GM21447 (cell line): ENCODE results near the gene MECP2.
"Not testable (repeated sequence)": the region's sequence is repeated elsewhere in the genome, so short reads cannot be mapped to it uniquely, and the experiment has no call there.

Experiments
- ATAC-seq: cut with Tn5 transposase; IDR thresholded peaks from one replicate; pipeline ENCODE4 v1.9.1; 2021; ENCODE audit not compliant: unreplicated experiment

The MECP2 gene

GRCh38 chrX:154000051-154000450 is 97.5 kb downstream of the MECP2 start:
- no peak for ATAC-seq

DNA sequence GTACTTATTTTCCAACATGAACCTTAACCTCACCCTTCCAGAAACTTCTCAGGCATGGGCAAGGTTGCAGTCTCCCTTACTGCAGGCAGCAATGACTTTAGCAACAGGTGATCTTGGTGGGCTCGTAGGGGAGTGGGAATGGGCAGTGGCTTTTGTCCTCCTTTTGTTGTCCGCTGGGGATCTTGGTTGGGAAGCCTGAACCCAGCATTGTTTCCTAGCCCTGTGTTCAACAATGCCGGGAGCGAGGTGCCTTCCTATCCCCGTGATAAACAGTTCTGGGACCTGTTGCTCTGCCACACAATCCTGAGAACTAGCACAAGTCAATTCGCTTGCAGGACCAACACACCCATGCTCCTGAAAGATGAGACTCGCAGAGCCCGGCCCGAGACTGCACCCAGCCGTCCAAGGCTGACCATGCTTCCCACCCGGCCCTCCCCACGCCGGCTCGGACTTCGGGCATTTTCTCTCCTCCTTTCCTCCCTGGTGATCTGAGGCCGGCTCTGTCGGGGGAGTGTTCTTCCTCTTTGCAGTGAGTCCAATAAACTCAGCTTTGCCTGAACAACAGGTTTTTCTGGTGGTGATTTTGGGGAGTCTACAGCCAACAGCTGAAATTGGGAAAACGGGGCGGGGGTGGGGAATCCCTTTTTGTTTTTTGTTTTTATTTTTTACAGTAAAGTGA is 98.0 kb downstream of the MECP2 start:
- no peak for ATAC-seq

- ATAC-seq: no peak
Observed at GRCh38 chrX:153995504-153995903, 102.0 kb downstream of the MECP2 start.

GRCh38 chrX:153994398-153994797 is 103.1 kb downstream of the MECP2 start:
- ATAC-seq: not testable (repeated sequence)

DNA sequence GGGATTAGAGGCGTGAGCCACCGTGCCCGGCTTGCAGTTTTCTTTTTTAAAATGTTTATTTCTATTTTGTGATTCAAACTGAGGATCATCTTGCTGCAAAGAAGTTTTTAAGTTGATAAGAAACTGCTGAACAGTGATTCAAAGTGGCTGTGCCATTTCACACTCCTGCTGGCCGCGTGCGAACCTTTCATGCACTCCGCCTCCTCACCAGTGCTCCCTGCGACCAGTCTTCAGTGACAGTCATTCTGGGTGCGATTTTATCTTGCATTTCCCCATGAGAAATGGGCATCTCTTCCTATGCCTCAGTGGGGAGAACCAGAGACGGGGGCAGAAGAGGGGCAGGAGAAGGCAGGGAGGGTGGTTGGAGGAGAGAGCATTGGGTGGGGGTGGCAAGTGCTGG is 103.5 kb downstream of the MECP2 start:
- no peak for ATAC-seq

GRCh38 chrX:153993079-153993478 is 104.4 kb downstream of the MECP2 start:
- ATAC-seq: no peak

GRCh38 chrX:153992180-153992579 is 105.3 kb downstream of the MECP2 start:
- no peak for ATAC-seq

DNA sequence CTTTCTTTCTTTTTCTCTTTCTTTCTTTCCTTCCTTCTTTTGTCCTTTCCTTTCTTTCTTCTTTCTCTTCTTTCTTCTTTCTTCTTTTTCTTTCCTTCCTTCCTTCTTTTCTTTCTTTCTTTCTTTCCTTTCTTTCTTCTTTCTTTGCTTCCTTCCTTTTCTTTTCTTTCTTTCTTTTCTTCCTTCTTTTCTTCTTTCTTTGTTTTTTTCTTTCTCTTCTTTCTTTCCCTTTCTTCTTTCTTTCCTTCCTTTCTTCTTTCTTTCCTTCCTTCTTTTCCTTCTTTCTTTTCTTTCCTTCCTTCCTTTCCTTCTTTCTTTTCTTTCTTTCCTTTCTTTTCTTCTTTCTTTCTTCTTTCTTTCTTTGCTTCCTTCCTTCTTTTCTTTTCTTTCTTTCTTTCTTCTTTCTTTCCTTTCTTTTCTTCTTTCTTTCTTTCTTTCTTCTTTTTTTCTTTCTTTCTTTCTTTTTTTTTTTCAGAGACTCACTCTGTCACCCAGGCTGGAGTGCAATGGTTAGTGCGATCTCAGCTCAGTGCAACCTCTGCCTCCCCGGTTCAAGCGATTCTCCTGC is 106.4 kb downstream of the MECP2 start:
- ATAC-seq: no peak

DNA sequence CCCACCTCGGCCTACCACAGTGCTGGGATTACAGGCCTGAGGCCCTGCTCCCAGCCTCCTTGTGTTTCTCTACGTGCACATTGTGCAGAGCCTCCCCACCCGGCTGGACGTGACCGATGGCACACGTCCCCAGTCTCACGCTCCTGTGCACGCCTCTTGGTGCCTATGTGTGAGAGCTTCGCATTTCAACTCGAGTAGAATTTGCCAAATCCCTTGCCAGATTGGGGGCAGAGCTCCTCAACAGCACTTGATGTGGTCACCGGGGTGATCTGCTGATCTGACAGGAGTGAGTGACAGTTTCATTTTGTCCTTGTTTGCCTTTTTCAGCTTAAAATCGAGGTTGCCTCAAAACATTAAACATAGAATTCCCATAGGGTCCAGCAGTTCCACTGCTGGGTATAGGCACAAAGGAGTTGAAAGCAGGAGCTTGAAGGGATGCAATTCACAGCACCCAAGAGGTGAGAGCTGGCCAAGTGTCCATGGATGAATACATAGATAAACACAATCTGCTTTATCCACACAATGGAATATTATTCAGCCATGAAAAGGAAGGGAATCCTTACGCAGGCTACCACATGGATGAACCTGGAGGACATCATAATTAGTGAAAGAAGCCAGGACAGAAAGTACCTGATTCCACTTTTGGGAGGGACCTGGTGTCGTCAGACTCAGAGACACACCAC is 107.4 kb downstream of the MECP2 start:
- ATAC-seq: no peak

GRCh38 chrX:153988493-153988892 is 109.0 kb downstream of the MECP2 start:
- no peak for ATAC-seq

- ATAC-seq: no peak
Observed at GRCh38 chrX:153984351-153985178, 113.0 kb downstream of the MECP2 start.

- ATAC-seq: no peak
Observed at GRCh38 chrX:153983321-153983801, 114.2 kb downstream of the MECP2 start.

GRCh38 chrX:153981771-153982533 is 115.6 kb downstream of the MECP2 start:
- ATAC-seq: no peak

DNA sequence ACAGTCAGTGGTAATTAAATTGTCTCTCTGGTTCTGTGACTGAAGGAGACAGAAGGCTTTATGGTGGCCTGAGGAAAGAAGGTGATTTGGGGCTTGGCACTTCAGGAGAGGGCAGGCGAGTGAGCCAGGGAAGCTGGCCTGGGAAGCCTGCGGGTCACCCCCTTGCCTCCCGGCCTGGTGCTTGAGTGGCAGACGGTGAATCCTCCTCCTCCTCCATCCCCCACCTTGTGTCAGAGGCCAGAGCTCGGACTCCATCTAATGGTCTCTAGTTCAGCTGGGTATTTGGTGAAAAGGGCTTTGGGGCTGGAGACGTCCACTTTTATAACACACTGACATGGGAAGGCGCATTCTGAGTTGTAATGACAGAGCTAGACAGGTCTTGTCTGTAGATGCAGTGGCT is 116.3 kb downstream of the MECP2 start:
- ATAC-seq: no peak

DNA sequence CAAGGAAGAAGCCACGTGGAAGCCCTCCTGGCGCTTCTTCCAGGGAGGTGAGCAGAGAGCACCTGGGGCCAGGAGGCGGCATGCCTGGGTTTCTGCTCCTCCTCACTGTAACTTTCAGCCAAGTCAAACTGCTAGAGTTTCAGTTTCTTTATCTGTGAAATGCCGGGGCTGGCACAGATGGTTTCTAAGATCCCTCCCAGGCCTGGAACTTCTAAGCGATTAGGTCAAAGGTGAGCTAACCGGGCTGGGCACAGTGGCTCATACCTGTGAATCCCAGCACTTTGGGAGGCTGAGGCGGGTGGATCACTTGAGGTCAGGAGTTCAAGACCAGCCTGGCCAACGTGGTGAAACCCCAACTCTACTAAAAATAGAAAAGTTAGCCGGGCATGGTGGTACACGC is 117.1 kb downstream of the MECP2 start:
- ATAC-seq: not testable (repeated sequence)

GRCh38 chrX:153974726-153975286 is 122.7 kb downstream of the MECP2 start:
- ATAC-seq: no peak

DNA sequence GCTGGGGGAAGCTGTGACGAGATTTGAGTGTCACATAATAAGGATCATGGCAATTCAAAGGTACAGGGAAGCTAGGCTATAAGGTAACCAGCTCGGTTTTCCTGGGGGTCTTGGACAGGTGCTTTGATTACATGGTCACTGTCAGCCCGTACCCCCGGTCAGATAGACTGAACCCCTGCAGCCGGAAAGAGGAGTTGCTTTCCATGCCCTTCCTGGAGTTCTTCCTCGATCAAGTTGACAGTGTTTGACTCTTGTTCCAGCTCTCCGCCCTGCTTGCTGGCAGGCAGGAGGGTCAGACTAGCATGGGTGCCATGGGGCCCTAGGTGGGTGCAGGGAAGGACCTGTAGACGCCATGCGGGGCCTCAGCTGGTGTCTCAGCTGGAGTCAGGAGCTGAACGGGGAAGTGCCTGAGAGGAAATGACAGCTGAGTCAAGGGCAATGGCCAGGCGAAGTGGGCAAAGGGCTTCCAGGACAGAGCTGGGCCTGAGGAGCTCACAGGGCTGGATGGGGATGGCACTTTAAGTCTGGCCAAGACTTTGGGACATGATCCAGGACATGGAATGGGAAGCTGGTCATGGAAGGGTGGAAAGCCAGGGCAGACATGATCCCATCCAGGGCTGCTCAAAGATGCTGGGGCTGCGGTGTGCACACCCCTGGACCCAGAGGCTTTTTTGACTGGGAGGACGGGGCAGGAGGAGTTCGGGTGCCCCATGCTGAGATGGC is 123.4 kb downstream of the MECP2 start:
- ATAC-seq: no peak

DNA sequence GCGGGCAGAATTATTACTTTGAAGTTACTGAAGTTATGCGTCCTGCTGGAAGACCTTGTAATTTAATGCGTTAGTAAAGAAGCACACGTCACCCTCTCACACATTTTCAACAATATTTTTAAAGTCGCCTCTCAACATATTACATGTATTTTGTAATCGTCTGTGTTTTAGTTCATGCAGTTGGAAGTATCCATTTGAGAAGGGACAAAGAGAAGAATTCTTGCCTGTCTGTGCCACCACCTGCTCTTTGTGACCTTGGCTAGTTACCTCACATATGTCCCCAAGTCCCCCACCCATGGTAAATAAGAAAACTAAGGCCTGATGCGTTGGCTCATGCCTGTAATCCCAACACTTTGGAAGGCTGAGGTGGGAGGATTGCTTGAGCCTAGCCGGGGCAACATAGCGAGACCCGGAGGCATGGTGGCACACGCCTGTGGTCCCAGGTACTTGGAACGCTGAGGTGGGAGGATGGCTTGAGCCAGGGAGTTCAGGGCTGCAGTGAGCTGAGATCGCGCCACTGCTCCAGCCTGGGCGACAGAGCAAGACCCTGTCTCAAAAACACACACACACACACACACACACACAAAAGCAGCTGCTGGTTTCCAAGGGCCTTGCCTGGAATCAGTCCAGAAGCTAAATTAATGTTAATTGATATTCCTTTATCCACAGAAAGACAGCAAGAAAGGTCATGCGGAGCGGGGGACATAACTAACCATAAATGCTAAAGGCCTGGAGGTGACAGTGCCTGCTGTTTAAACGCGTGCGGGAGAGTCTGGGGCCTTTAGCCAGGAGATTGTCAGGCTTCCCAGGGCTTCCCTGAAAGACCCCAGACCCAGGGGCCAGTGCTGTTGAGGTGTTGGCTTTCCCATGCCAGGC is 124.2 kb downstream of the MECP2 start:
- ATAC-seq: no peak
